WTC11 (cell line): ENCODE data around the gene TERB2. TPM values are rescaled to one million over a fixed set of nuclear protein-coding genes. Genes with fewer than 3 reads are reported as not detected.
A peak's percentile ranks its signal among the peaks of the same experiment; 100 is the strongest.

ENCODE experiments used
- ATAC-seq: fragments of 200-7000 bp; cut with Tn5 transposase; 2 replicates; pipeline ENCODE4 v1.10.0; 2021; ENCODE audit warnings: mild to moderate bottlenecking, moderate library complexity
- CTCF ChIA-PET: fragments of 300-600 bp; sonication (Branson Sonifier 250); formaldehyde crosslinking; loops from one replicate; lab custom pipeline; 2021; ENCODE audit warnings: antibody characterized with exemption; lab: Charles Lee
- POLR2A ChIA-PET: fragments of 350-600 bp; sonication (Branson Sonifier 250); formaldehyde crosslinking; loops from one replicate; lab custom pipeline; 2021; ENCODE audit warnings: antibody characterized with exemption; lab: Charles Lee
- DNase-seq: peaks from one replicate; pipeline ENCODE4 v3.0.0; 2021; ENCODE audit warnings: low spot score
- H3K27ac Mint-ChIP-seq: 2 replicates; pipeline ENCODE4 v1.8.0; 2021; ENCODE audit warnings: mixed read lengths
- H3K27me3 Mint-ChIP-seq: 2 replicates; pipeline ENCODE4 v1.8.0; 2021; ENCODE audit warnings: low read depth, mild to moderate bottlenecking, moderate library complexity, mixed read lengths
- H3K36me3 Mint-ChIP-seq: 2 replicates; pipeline ENCODE4 v1.8.0; 2021; ENCODE audit warnings: mixed read lengths
- H3K4me1 Mint-ChIP-seq: 2 replicates; pipeline ENCODE4 v1.8.0; 2022; ENCODE audit warnings: mixed read lengths
- H3K4me3 Mint-ChIP-seq: 2 replicates; pipeline ENCODE4 v1.8.0; 2021; ENCODE audit warnings: mild to moderate bottlenecking, moderate library complexity, mixed read lengths
- H3K9me3 Mint-ChIP-seq: 2 replicates; pipeline ENCODE4 v1.8.0; 2021; ENCODE audit warnings: mixed read lengths
- AR ChIP-seq: fragments of 250-450 bp; sonication (Bioruptor Pico); IDR thresholded peaks from 2 replicates; pipeline ENCODE4 v1.9.0; 2021; ENCODE audit warnings: mild to moderate bottlenecking
- ATF6 ChIP-seq: sonication (generic); formaldehyde crosslinking; IDR thresholded peaks from 2 replicates; pipeline ENCODE4 v1.8.1; 2023; ENCODE audit warnings: mild to moderate bottlenecking, missing genetic modification reagents
- ELF4 ChIP-seq: sonication (generic); formaldehyde crosslinking; IDR thresholded peaks from 2 replicates; pipeline ENCODE4 v1.8.1; 2022; ENCODE audit warnings: low read depth, mild to moderate bottlenecking, moderate library complexity, missing genetic modification reagents
- ERG ChIP-seq: fragments of 250-450 bp; sonication (Bioruptor Pico); IDR thresholded peaks from 2 replicates; pipeline ENCODE4 v1.8.0; 2021; ENCODE audit warnings: mild to moderate bottlenecking
- FOXJ3 ChIP-seq: sonication (generic); formaldehyde crosslinking; IDR thresholded peaks from 2 replicates; pipeline ENCODE4 v1.9.0; 2021; ENCODE audit warnings: missing genetic modification reagents, mild to moderate bottlenecking, borderline replicate concordance
- FOXP1 ChIP-seq: sonication (generic); formaldehyde crosslinking; IDR thresholded peaks from 2 replicates; pipeline ENCODE4 v1.8.0; 2022; ENCODE audit warnings: missing genetic modification reagents, mild to moderate bottlenecking, moderate library complexity, borderline replicate concordance
- IRF2 ChIP-seq: sonication (generic); formaldehyde crosslinking; IDR thresholded peaks from 2 replicates; pipeline ENCODE4 v1.8.0; 2022; ENCODE audit warnings: low read depth, missing genetic modification reagents, borderline replicate concordance
- MYBL2 ChIP-seq: sonication (generic); formaldehyde crosslinking; IDR thresholded peaks from 2 replicates; pipeline ENCODE4 v1.8.1; 2023; ENCODE audit warnings: mild to moderate bottlenecking, moderate library complexity, missing genetic modification reagents
- OVOL2 ChIP-seq: fragments of 250-450 bp; sonication (Bioruptor Pico); IDR thresholded peaks from 2 replicates; pipeline ENCODE4 v1.9.0; 2021; ENCODE audit warnings: mild to moderate bottlenecking, borderline replicate concordance
- PREB ChIP-seq: sonication (generic); formaldehyde crosslinking; IDR thresholded peaks from 2 replicates; pipeline ENCODE4 v1.8.1; 2022; ENCODE audit warnings: mild to moderate bottlenecking, missing genetic modification reagents, moderate library complexity, borderline replicate concordance
- ZBTB21 ChIP-seq: sonication (generic); formaldehyde crosslinking; IDR thresholded peaks from 2 replicates; pipeline ENCODE4 v1.8.1; 2023; ENCODE audit warnings: mild to moderate bottlenecking, missing genetic modification reagents, borderline replicate concordance
- ZNF219 ChIP-seq: sonication (generic); formaldehyde crosslinking; IDR thresholded peaks from 2 replicates; pipeline ENCODE4 v1.8.0; 2023; ENCODE audit warnings: missing genetic modification reagents, mild to moderate bottlenecking, borderline replicate concordance
- ZNF317 ChIP-seq: sonication (generic); formaldehyde crosslinking; IDR thresholded peaks from 2 replicates; pipeline ENCODE4 v1.8.1; 2023; ENCODE audit warnings: low read depth, mild to moderate bottlenecking, moderate library complexity, missing genetic modification reagents, borderline replicate concordance
- ZNF423 ChIP-seq: fragments of 250-450 bp; sonication (Bioruptor Pico); IDR thresholded peaks from 2 replicates; pipeline ENCODE4 v2.1.2; 2022; ENCODE audit warnings: mild to moderate bottlenecking, moderate library complexity
- total RNA-seq: library from RNA; stranded (reverse); gene quantifications from 3 replicates; pipeline ENCODE4 v1.2.3, GENCODE V29; 2021
- TF ChIP-seq, protein P1 (sequence below): sonication (generic); formaldehyde crosslinking; IDR thresholded peaks from 2 replicates; pipeline ENCODE4 v1.8.0; 2022; ENCODE audit warnings: mild to moderate bottlenecking, missing genetic modification reagents
- TF ChIP-seq, protein P2 (sequence below): sonication (generic); formaldehyde crosslinking; IDR thresholded peaks from 2 replicates; pipeline ENCODE4 v1.8.0; 2023; ENCODE audit warnings: missing genetic modification reagents
- TF ChIP-seq, protein P3 (sequence below): fragments of 250-450 bp; sonication (Bioruptor Pico); IDR thresholded peaks from 2 replicates; pipeline ENCODE4 v1.9.0; 2021; ENCODE audit warnings: mild to moderate bottlenecking
- TF ChIP-seq, protein P4 (sequence below): fragments of 250-450 bp; sonication (Bioruptor Pico); conservative IDR thresholded peaks from 2 replicates; pipeline ENCODE4 v1.9.0; 2021; ENCODE audit warnings: mild to moderate bottlenecking

Gene TERB2
- total RNA-seq, 1 experiment from 2014 or later: not detected

GRCh38 chr15:45021348-45021747, 64.9 kb downstream of the TERB2 start (continued):
- no peak for TF ChIP-seq ELF4
- no peak for TF ChIP-seq IRF2 (CRISPR knock-in tag)

GRCh38 chr15:45022871-45023658, 66.6 kb downstream of the TERB2 start, which contains the start of gene SORD:
SORD (plus strand) TSS chr15:45023195; CDS start chr15:45023284, 89 bp downstream.
- H3K9me3 Mint-ChIP-seq: peaks cover 16% of the 10 kb centered on the region
- TF ChIP-seq ERG (no peak), MYBL2 (peak; percentile 12; the same call in 1 of the 2 replicates), ZNF423 (CRISPR knock-in tag) (no peak), ATF6 (CRISPR knock-in tag) (no peak), FOXP1 (CRISPR knock-in tag) (peak; percentile 77; the same call in 1 of the 2 replicates), FOXJ3 (CRISPR knock-in tag) (no peak), PREB (CRISPR knock-in tag) (peak; percentile 55; the same call in 1 of the 2 replicates), OVOL2 (CRISPR knock-in tag) (no peak), ZNF219 (no peak), AR (CRISPR knock-in tag) (no peak), ZNF317 (CRISPR knock-in tag) (no peak), ZBTB21 (CRISPR knock-in tag) (no peak)
- TF ChIP-seq, protein P1, sequence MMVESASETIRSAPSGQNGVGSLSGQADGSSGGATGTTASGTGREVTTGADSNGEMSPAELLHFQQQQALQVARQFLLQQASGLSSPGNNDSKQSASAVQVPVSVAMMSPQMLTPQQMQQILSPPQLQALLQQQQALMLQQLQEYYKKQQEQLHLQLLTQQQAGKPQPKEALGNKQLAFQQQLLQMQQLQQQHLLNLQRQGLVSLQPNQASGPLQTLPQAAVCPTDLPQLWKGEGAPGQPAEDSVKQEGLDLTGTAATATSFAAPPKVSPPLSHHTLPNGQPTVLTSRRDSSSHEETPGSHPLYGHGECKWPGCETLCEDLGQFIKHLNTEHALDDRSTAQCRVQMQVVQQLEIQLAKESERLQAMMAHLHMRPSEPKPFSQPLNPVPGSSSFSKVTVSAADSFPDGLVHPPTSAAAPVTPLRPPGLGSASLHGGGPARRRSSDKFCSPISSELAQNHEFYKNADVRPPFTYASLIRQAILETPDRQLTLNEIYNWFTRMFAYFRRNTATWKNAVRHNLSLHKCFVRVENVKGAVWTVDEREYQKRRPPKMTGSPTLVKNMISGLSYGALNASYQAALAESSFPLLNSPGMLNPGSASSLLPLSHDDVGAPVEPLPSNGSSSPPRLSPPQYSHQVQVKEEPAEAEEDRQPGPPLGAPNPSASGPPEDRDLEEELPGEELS: peak; percentile 81; the same call in 1 of the 2 replicates
- TF ChIP-seq, protein P2, sequence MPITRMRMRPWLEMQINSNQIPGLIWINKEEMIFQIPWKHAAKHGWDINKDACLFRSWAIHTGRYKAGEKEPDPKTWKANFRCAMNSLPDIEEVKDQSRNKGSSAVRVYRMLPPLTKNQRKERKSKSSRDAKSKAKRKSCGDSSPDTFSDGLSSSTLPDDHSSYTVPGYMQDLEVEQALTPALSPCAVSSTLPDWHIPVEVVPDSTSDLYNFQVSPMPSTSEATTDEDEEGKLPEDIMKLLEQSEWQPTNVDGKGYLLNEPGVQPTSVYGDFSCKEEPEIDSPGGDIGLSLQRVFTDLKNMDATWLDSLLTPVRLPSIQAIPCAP: peak; percentile 53; the same call in 1 of the 2 replicates
- TF ChIP-seq, protein P3, sequence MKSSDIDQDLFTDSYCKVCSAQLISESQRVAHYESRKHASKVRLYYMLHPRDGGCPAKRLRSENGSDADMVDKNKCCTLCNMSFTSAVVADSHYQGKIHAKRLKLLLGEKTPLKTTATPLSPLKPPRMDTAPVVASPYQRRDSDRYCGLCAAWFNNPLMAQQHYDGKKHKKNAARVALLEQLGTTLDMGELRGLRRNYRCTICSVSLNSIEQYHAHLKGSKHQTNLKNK (CRISPR knock-in tag): no peak
- TF ChIP-seq, protein P4, sequence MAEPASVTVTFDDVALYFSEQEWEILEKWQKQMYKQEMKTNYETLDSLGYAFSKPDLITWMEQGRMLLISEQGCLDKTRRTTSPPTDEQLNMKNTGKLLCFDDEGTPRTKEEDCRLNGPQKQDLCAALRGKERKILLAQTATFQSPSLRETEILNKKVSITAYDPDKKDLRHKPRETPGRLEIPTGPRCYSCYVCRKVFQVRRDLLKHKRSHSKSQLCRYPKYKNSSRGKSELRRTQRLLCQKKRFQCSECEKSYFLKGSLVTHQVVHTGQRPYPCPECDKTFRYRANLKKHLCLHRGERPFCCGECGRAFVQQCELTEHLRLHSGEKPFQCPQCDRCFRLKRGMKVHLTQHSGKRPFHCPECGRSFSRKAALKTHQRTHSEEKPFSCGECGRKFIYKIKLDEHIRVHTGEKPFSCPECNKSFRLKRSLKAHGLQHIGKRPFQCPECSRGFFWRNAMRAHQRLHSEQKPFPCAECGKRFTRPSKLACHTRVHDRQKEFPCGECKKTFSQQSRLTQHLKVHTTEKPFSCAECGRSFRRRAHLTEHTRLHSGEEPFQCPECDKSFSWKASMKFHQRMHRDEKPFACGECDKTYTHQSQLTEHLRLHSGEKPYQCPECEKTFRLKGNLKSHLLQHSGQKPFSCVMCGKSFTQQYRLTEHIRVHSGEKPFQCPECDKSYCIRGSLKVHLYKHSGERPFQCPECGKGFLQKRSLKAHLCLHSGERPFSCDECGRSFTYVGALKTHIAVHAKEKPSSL: no peak

More at GRCh38 chr15:45022871-45023658, 66.6 kb downstream of the TERB2 start, which contains the start of gene SORD:
- Mint-ChIP-seq H3K36me3 (peaks cover 9% of the 10 kb centered on the region), H3K27me3 (peaks cover 34% of the 10 kb centered on the region), H3K4me3 (peak within 1 kb of the TSS; percentile 80), H3K27ac (peak within 1 kb of the TSS; percentile 32; the same call in 1 of the 2 replicates), H3K4me1 (peaks cover 23% of the 10 kb centered on the region)
- ATAC-seq (peak; percentile 99), DNase-seq (peak; percentile 99)
- ChIA-PET CTCF (interaction anchor here (1.3 to 2.4 kb wide), 2 partner anchors 14 to 95 kb away, joined by 4 to 10 read pairs; no protein-coding TSS in a partner anchor), POLR2A (interaction anchor here (0.6 kb wide), 1 partner anchor 95 kb away, joined by 3 read pairs; no protein-coding TSS in a partner anchor)
